ENCODE data around the gene GPR63.

GPR63 gene

GRCh38 chr6:96821034-96821433 lies 16.2 kb downstream of the GPR63 start:
- no peak for DNase-seq (ENCODE audit: low read depth in 1 of 2, low spot score in 1 of 2)

GRCh38 chr6:96816301-96816817 lies 20.9 kb downstream of the GPR63 start:
- no peak for DNase-seq (ENCODE audit: low read depth in 1 of 2, low spot score in 1 of 2)

- DNase-seq (ENCODE audit: low read depth in 1 of 2, low spot score in 1 of 2), result no peak
These were observed 22.7 kb downstream of the GPR63 start for GRCh38 chr6:96814625-96815024.

- DNase-seq (ENCODE audit: low read depth in 1 of 2, low spot score in 1 of 2), result no peak
These were observed 25.1 kb downstream of the GPR63 start for GRCh38 chr6:96812077-96812703.

- DNase-seq (ENCODE audit: low read depth in 1 of 2, low spot score in 1 of 2), result no peak
These were observed 25.6 kb downstream of the GPR63 start for GRCh38 chr6:96811670-96812069.

- DNase-seq (ENCODE audit: low read depth in 1 of 2, low spot score in 1 of 2), result no peak
These were observed 26.1 kb downstream of the GPR63 start for GRCh38 chr6:96811136-96811535.

- no peak for DNase-seq (ENCODE audit: low read depth in 1 of 2, low spot score in 1 of 2)
These were observed 28.2 kb downstream of the GPR63 start for GRCh38 chr6:96809119-96809518.

- no peak for DNase-seq (ENCODE audit: low read depth in 1 of 2, low spot score in 1 of 2)
These were observed 34.2 kb downstream of the GPR63 start for GRCh38 chr6:96803106-96803481.

- DNase-seq (ENCODE audit: low read depth in 1 of 2, low spot score in 1 of 2), result no peak
These were observed 41.8 kb downstream of the GPR63 start for GRCh38 chr6:96795481-96795880.

- no peak for DNase-seq (ENCODE audit: low read depth in 1 of 2, low spot score in 1 of 2)
These were observed 42.3 kb downstream of the GPR63 start for GRCh38 chr6:96794980-96795379.

GRCh38 chr6:96792561-96793190 lies 44.6 kb downstream of the GPR63 start:
- no peak for DNase-seq (ENCODE audit: low read depth in 1 of 2, low spot score in 1 of 2)

GRCh38 chr6:96789871-96790270 lies 47.4 kb downstream of the GPR63 start:
- DNase-seq (ENCODE audit: low read depth in 1 of 2, low spot score in 1 of 2), result no peak

GRCh38 chr6:96787846-96788580 lies 49.3 kb downstream of the GPR63 start:
- DNase-seq (ENCODE audit: low read depth in 1 of 2, low spot score in 1 of 2), result no peak

- DNase-seq (ENCODE audit: low read depth in 1 of 2, low spot score in 1 of 2), result no peak
These were observed 50.9 kb downstream of the GPR63 start for GRCh38 chr6:96786336-96786735.

- DNase-seq (ENCODE audit: low read depth in 1 of 2, low spot score in 1 of 2), result no peak
These were observed 52.6 kb downstream of the GPR63 start for GRCh38 chr6:96784650-96785049.

- no peak for DNase-seq (ENCODE audit: low read depth in 1 of 2, low spot score in 1 of 2)
These were observed 54.0 kb downstream of the GPR63 start for GRCh38 chr6:96783307-96783706.

- no peak for DNase-seq (ENCODE audit: low read depth in 1 of 2, low spot score in 1 of 2)
These were observed 55.7 kb downstream of the GPR63 start for GRCh38 chr6:96781557-96781956.

GRCh38 chr6:96777113-96777512 lies 60.2 kb downstream of the GPR63 start:
- DNase-seq (ENCODE audit: low read depth in 1 of 2, low spot score in 1 of 2), result no peak

GRCh38 chr6:96775727-96776400 lies 61.4 kb downstream of the GPR63 start:
- no peak for DNase-seq (ENCODE audit: low read depth in 1 of 2, low spot score in 1 of 2)

- DNase-seq (ENCODE audit: low read depth in 1 of 2, low spot score in 1 of 2), result no peak
These were observed 70.5 kb downstream of the GPR63 start for GRCh38 chr6:96766769-96767168.

GRCh38 chr6:96762599-96762998 lies 74.7 kb downstream of the GPR63 start:
- DNase-seq (ENCODE audit: low read depth in 1 of 2, low spot score in 1 of 2), result no peak

GRCh38 chr6:96761794-96762193 lies 75.5 kb downstream of the GPR63 start:
- no peak for DNase-seq (ENCODE audit: low read depth in 1 of 2, low spot score in 1 of 2)
